GM13976 (cell line): ENCODE measurements around the gene LARP1.

Experiments used
- DNase-seq: peaks from one replicate; pipeline ENCODE4 v3.0.0; 2012; ENCODE audit warnings: low spot score
- in situ Hi-C: fragments of 300-500 bp; cut with MboI; formaldehyde crosslinking; loops from one replicate; pipeline ENCODE4 v1.12.0; 2022; ENCODE audit warnings: low sequenced_read_pairs, mixed read lengths, inconsistent platforms; ENCODE audit not compliant: unreplicated experiment
- TF ChIP-seq, protein P1 (sequence below): IDR thresholded peaks from 2 replicates; pipeline ENCODE4 v1.5.1; 2012; ENCODE audit warnings: borderline replicate concordance, mild to moderate bottlenecking; ENCODE audit not compliant: insufficient read depth; ENCODE audit errors: extremely low read depth, missing control alignments, control extremely low read depth

LARP1 gene

GRCh38 chr5:154797762-154798161 lies 42.6 kb downstream of the LARP1 start:
- TF ChIP-seq, protein P1, sequence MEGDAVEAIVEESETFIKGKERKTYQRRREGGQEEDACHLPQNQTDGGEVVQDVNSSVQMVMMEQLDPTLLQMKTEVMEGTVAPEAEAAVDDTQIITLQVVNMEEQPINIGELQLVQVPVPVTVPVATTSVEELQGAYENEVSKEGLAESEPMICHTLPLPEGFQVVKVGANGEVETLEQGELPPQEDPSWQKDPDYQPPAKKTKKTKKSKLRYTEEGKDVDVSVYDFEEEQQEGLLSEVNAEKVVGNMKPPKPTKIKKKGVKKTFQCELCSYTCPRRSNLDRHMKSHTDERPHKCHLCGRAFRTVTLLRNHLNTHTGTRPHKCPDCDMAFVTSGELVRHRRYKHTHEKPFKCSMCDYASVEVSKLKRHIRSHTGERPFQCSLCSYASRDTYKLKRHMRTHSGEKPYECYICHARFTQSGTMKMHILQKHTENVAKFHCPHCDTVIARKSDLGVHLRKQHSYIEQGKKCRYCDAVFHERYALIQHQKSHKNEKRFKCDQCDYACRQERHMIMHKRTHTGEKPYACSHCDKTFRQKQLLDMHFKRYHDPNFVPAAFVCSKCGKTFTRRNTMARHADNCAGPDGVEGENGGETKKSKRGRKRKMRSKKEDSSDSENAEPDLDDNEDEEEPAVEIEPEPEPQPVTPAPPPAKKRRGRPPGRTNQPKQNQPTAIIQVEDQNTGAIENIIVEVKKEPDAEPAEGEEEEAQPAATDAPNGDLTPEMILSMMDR, result no peak
- no peak for DNase-seq
- in situ Hi-C loops, result no loop called here

DNA sequence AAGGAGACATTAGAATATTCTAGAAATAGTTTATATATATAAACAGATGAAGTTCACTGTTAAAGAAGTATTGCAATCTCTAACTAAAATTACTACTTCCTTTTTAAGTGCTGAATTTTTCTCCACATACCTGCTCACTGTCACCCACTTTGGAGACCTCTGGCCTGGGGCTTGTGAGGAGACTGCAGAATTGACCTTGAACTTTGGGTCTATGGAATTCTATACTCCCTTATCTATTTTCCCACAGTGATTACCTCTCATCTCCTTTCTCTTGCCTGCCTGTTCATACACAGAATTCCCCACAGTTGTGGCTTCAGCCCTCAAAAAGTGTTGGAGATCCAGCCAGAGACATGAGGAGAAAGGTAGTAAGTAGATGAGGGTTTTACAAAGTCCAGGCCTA lies 45.4 kb downstream of the LARP1 start:
- no peak for DNase-seq
- TF ChIP-seq, protein P1, result no peak
- in situ Hi-C loops, result no loop called here

- TF ChIP-seq, protein P1, result no peak
- DNase-seq, result no peak
- in situ Hi-C loops, result no loop called here
Measured at GRCh38 chr5:154801083-154801482, 45.9 kb downstream of the LARP1 start.

DNA sequence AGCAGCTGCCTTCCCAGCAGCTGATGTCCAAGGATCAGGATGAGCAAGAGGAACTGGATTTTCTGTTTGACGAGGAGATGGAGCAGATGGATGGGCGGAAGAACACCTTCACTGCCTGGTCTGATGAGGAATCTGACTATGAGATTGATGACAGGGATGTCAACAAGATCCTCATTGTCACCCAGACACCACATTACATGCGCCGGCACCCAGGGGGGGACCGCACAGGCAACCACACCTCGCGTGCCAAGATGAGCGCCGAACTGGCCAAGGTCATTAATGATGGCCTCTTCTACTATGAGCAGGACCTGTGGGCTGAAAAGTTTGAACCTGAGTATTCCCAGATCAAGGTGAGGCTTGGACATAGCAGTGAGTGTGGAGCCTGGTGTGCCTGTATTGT lies 46.9 kb downstream of the LARP1 start:
- TF ChIP-seq, protein P1, result no peak
- DNase-seq, result no peak
- in situ Hi-C loops, result no loop called here

- in situ Hi-C loops, result no loop called here
- no peak for DNase-seq
- TF ChIP-seq, protein P1, result no peak
Measured at GRCh38 chr5:154806176-154806575, 51.0 kb downstream of the LARP1 start.

DNA sequence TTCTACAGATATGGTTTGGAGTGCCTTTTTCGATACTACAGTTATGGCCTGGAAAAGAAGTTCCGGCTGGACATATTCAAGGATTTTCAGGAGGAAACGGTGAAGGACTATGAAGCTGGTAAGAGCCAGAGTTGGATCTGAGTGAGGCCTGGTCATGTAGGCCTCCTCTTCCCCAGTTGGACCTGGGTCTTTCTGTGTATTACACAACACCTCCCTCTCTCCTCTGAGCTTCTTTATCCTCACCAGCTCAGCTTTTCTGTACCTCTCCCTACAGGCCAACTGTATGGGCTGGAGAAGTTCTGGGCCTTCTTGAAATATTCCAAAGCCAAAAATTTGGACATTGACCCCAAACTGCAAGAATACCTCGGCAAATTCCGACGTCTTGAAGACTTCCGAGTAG lies 56.1 kb downstream of the LARP1 start:
- TF ChIP-seq, protein P1, result no peak
- DNase-seq, result no peak
- in situ Hi-C loops, result loop anchor here (10.0 kb wide), 1 partner anchor 156 kb away; no protein-coding TSS in a partner anchor
